Activated naive CD8-positive, alpha-beta T cell (primary cell): ENCODE measurements around the gene PSMD12.
"Not testable (repeated sequence)": the region's sequence is repeated elsewhere in the genome, so short reads cannot be mapped to it uniquely, and the experiment has no call there.

Experiments
- H3K27ac Mint-ChIP-seq: one replicate; pipeline ENCODE4 v1.8.0; 2021; ENCODE audit warnings: mixed read lengths
- H3K27me3 Mint-ChIP-seq: one replicate; pipeline ENCODE4 v1.8.0; 2021; ENCODE audit warnings: mixed read lengths
- H3K36me3 Mint-ChIP-seq: one replicate; pipeline ENCODE4 v1.8.0; 2021; ENCODE audit warnings: mixed read lengths
- H3K4me1 Mint-ChIP-seq: one replicate; pipeline ENCODE4 v1.8.0; 2021; ENCODE audit warnings: low read depth, mixed read lengths
- H3K4me3 Mint-ChIP-seq: one replicate; pipeline ENCODE4 v1.8.0; 2021; ENCODE audit warnings: mild to moderate bottlenecking, mixed read lengths
- H3K9me3 Mint-ChIP-seq: one replicate; pipeline ENCODE4 v1.8.0; 2021; ENCODE audit warnings: low read depth, mixed read lengths

PSMD12 gene

GRCh38 chr17:67349420-67349819 lies 17.0 kb downstream of the PSMD12 start:
- H3K27ac Mint-ChIP-seq = no peak overlapping the region
- H3K4me3 Mint-ChIP-seq = no peak overlapping the region
- H3K4me1 Mint-ChIP-seq = no peaks in the 10 kb centered on the region
- H3K9me3 Mint-ChIP-seq = no peaks in the 10 kb centered on the region
- H3K36me3 Mint-ChIP-seq = peaks cover 8% of the 10 kb centered on the region
- no peaks in the 10 kb centered on the region for H3K27me3 Mint-ChIP-seq

- Mint-ChIP-seq H3K4me1 (no peaks in the 10 kb centered on the region), H3K9me3 (no peaks in the 10 kb centered on the region), H3K36me3 (peaks cover 9% of the 10 kb centered on the region), H3K4me3 (no peak overlapping the region), H3K27ac (no peak overlapping the region), H3K27me3 (no peaks in the 10 kb centered on the region)
These were observed 18.6 kb downstream of the PSMD12 start for GRCh38 chr17:67347826-67348225.

GRCh38 chr17:67343237-67343636 lies 23.1 kb downstream of the PSMD12 start:
- no peaks in the 10 kb centered on the region for H3K9me3 Mint-ChIP-seq
- H3K4me1 Mint-ChIP-seq = no peaks in the 10 kb centered on the region
- no peaks in the 10 kb centered on the region for H3K27me3 Mint-ChIP-seq
- peaks cover 14% of the 10 kb centered on the region for H3K36me3 Mint-ChIP-seq
- H3K4me3 Mint-ChIP-seq = no peak overlapping the region
- peak overlapping the region; percentile 56 for H3K27ac Mint-ChIP-seq

- not testable (repeated sequence) for H3K27me3 Mint-ChIP-seq, H3K27ac Mint-ChIP-seq, H3K4me1 Mint-ChIP-seq, H3K4me3 Mint-ChIP-seq, H3K9me3 Mint-ChIP-seq
- H3K36me3 Mint-ChIP-seq = peaks cover 15% of the 10 kb centered on the region
These were observed 28.0 kb downstream of the PSMD12 start for GRCh38 chr17:67338353-67338752.

GRCh38 chr17:67336859-67337258 lies 29.5 kb downstream of the PSMD12 start:
- peaks cover 12% of the 10 kb centered on the region for H3K36me3 Mint-ChIP-seq
- no peaks in the 10 kb centered on the region for H3K4me1 Mint-ChIP-seq
- no peak overlapping the region for H3K27ac Mint-ChIP-seq
- no peak overlapping the region for H3K4me3 Mint-ChIP-seq
- H3K9me3 Mint-ChIP-seq = no peaks in the 10 kb centered on the region
- no peaks in the 10 kb centered on the region for H3K27me3 Mint-ChIP-seq

GRCh38 chr17:67335245-67335835 lies 31.0 kb downstream of the PSMD12 start:
- H3K27me3 Mint-ChIP-seq = no peaks in the 10 kb centered on the region
- peaks cover 7% of the 10 kb centered on the region for H3K36me3 Mint-ChIP-seq
- no peak overlapping the region for H3K27ac Mint-ChIP-seq
- H3K4me3 Mint-ChIP-seq = no peak overlapping the region
- no peaks in the 10 kb centered on the region for H3K9me3 Mint-ChIP-seq
- H3K4me1 Mint-ChIP-seq = no peaks in the 10 kb centered on the region

- not testable (repeated sequence) for H3K4me3 Mint-ChIP-seq, H3K27me3 Mint-ChIP-seq, H3K36me3 Mint-ChIP-seq, H3K27ac Mint-ChIP-seq, H3K9me3 Mint-ChIP-seq, H3K4me1 Mint-ChIP-seq
These were observed 34.2 kb downstream of the PSMD12 start for GRCh38 chr17:67332162-67332508.

- not testable (repeated sequence) for H3K27ac Mint-ChIP-seq, H3K27me3 Mint-ChIP-seq, H3K36me3 Mint-ChIP-seq, H3K4me1 Mint-ChIP-seq, H3K4me3 Mint-ChIP-seq, H3K9me3 Mint-ChIP-seq
These were observed 34.8 kb downstream of the PSMD12 start for GRCh38 chr17:67331381-67332161.

- H3K4me1 Mint-ChIP-seq = no peaks in the 10 kb centered on the region
- no peaks in the 10 kb centered on the region for H3K36me3 Mint-ChIP-seq
- no peaks in the 10 kb centered on the region for H3K9me3 Mint-ChIP-seq
- H3K4me3 Mint-ChIP-seq = no peak overlapping the region
- no peaks in the 10 kb centered on the region for H3K27me3 Mint-ChIP-seq
- no peak overlapping the region for H3K27ac Mint-ChIP-seq
These were observed 38.4 kb downstream of the PSMD12 start for GRCh38 chr17:67328026-67328425.

- H3K9me3 Mint-ChIP-seq, H3K27me3 Mint-ChIP-seq, H3K27ac Mint-ChIP-seq, H3K4me1 Mint-ChIP-seq, H3K36me3 Mint-ChIP-seq, H3K4me3 Mint-ChIP-seq: not testable (repeated sequence)
These were observed 39.2 kb downstream of the PSMD12 start for GRCh38 chr17:67326959-67327745.

GRCh38 chr17:67326440-67326839 lies 39.9 kb downstream of the PSMD12 start:
- H3K4me3 Mint-ChIP-seq = no peak overlapping the region
- no peaks in the 10 kb centered on the region for H3K36me3 Mint-ChIP-seq
- H3K27me3 Mint-ChIP-seq = no peaks in the 10 kb centered on the region
- H3K4me1 Mint-ChIP-seq = no peaks in the 10 kb centered on the region
- no peaks in the 10 kb centered on the region for H3K9me3 Mint-ChIP-seq
- no peak overlapping the region for H3K27ac Mint-ChIP-seq

- H3K4me1 Mint-ChIP-seq = no peaks in the 10 kb centered on the region
- H3K27me3 Mint-ChIP-seq = no peaks in the 10 kb centered on the region
- no peak overlapping the region for H3K27ac Mint-ChIP-seq
- H3K36me3 Mint-ChIP-seq = no peaks in the 10 kb centered on the region
- H3K9me3 Mint-ChIP-seq = no peaks in the 10 kb centered on the region
- H3K4me3 Mint-ChIP-seq = no peak overlapping the region
These were observed 42.0 kb downstream of the PSMD12 start for GRCh38 chr17:67324330-67324729.

GRCh38 chr17:67323445-67323844 lies 42.9 kb downstream of the PSMD12 start:
- H3K36me3 Mint-ChIP-seq = no peaks in the 10 kb centered on the region
- no peaks in the 10 kb centered on the region for H3K9me3 Mint-ChIP-seq
- H3K27me3 Mint-ChIP-seq = no peaks in the 10 kb centered on the region
- H3K4me3 Mint-ChIP-seq = no peak overlapping the region
- no peaks in the 10 kb centered on the region for H3K4me1 Mint-ChIP-seq
- no peak overlapping the region for H3K27ac Mint-ChIP-seq

GRCh38 chr17:67322042-67322787 lies 44.2 kb downstream of the PSMD12 start:
- Mint-ChIP-seq H3K36me3 (no peaks in the 10 kb centered on the region), H3K4me1 (no peaks in the 10 kb centered on the region), H3K4me3 (no peak overlapping the region), H3K27me3 (no peaks in the 10 kb centered on the region), H3K9me3 (no peaks in the 10 kb centered on the region), H3K27ac (no peak overlapping the region)

GRCh38 chr17:67321486-67321885 lies 44.9 kb downstream of the PSMD12 start:
- not testable (repeated sequence) for H3K9me3 Mint-ChIP-seq, H3K4me1 Mint-ChIP-seq, H3K27ac Mint-ChIP-seq, H3K36me3 Mint-ChIP-seq, H3K4me3 Mint-ChIP-seq, H3K27me3 Mint-ChIP-seq
